GM12892 (cell line): ENCODE data around the gene FCGR3A.
"Not testable (repeated sequence)": the region's sequence is repeated elsewhere in the genome, so short reads cannot be mapped to it uniquely, and the experiment has no call there.

ENCODE experiments used
- DNase-seq: peaks from one replicate; pipeline ENCODE4 v3.0.0; 2011; ENCODE audit not compliant: insufficient read length
- FAIRE-seq: peaks from 2 replicates; lab custom pipeline; 2011; peaks lifted over from hg19 to GRCh38; lab: Jason Lieb, UNC

The FCGR3A gene

DNA sequence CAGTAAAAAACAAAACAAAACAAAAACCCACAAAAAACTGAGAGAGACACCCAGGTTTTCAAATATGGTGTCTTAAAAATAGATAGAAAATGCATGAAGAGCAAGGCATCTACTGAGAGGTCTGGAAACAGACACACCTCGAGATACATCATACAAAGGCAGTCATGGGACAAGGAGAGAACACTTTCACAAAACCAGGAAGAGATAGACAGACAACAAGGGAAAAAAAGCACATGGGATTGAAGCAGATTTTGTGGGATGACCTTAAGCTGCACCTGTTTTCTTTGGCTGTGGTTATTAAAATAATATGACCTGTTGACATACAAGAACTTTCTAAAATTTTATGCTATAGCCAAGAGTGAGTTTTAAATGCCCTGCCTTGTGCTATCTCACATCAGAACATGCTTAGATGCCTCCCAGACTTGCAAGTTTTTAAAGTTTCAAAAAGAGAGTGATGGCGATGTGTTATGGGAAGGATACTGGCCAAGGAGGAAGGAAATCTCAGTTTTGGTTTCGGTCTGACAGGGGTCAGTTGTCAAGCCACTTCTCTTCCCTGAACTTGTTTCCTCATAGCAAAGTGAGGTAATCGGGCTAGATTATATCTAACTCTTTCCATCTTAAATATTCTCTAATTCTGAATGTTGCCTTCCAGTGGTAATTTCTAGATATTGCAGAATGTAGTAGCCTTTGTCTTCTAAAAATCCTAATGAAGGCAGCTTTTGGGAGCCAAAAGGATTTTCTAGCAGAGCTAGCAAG lies 11.5 kb upstream of the FCGR3A start:
- peak; percentile 75 for FAIRE-seq

DNA sequence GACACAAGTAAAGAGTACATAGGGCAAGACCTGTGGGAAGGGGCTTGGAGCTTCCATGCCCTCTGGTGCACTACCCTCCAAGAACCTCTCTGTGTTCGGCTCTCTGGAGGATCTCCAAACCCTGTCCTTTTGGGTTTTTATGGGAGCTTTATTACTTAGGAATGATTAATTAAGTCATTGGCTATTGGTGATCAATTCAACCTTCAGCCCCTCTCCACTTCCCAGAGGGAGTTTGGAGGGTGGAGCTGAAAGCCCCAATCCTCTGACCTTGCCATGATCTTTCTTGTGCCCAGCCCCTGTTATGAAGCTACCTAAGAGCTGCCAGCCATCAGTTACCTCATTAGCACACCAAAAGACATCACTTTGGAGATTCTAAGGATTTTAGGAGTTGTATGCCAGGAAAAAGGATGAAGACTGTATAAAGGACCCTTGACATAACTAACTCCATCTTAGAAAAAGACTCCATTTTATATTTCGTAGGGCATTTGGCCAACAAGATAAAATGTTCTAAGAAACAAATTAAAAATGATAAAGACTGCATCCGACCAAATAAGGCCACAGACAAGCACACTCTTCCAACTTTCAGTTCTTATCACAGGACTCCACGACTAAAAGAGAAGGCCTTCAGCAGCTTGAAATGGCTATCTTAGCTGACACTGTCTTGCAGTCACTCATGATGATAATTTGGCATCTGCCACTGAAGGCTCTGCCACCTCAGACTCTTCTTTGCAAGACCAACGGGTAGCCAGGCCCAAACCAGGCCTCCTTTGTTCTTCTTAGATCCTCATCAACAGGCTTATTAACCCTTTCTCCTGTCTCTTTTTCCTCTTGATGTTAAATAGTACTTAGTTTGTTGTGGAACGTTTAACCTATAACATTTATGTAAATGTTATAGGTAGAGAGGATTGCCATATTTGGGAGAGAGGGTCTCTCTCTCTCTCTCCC lies 8.2 kb upstream of the FCGR3A start:
- FAIRE-seq, DNase-seq: not testable (repeated sequence)

More for the DNA sequence above, 11.5 kb upstream of the FCGR3A start:
- DNase-seq, result not testable (repeated sequence)

DNA sequence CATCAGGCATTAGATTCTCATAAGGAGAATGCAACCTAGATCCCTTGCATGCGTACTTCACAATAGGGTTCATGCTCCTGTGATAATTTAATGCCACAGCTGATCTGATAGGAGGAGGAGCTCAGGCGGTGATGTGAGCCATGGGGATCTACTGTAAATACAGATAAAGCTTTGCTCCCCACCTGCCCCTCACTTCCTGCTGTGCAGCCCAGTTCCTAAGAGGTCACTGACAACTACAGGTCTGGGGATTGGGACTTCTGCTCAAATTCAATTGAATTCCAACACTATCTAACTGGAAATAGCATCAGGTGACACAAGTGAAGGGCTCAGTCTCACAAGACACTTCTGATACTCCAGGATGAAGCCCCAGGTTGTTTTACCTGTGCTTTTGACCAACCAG lies 7.4 kb upstream of the FCGR3A start:
- DNase-seq, FAIRE-seq: not testable (repeated sequence)

DNA sequence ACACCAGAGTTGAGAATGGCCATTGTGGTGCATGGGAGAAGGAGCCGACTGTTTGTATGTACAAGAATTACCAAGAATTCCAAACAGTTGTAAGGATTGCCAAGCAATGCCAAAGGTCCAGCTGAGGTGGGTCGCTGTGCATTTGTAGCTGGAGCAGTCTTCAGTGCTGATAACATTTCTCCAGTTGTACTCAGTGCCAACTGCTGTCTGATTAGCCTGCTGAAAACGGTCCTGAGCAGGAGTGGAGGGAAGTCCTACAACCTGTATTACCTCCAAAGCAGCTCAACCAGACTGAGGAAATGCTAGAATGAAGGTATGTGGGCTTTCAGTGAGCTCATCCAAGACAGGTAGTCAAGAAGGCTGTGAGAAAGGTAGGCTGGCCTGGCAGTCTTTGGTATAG lies 6.5 kb upstream of the FCGR3A start:
- not testable (repeated sequence) for DNase-seq, FAIRE-seq

DNA sequence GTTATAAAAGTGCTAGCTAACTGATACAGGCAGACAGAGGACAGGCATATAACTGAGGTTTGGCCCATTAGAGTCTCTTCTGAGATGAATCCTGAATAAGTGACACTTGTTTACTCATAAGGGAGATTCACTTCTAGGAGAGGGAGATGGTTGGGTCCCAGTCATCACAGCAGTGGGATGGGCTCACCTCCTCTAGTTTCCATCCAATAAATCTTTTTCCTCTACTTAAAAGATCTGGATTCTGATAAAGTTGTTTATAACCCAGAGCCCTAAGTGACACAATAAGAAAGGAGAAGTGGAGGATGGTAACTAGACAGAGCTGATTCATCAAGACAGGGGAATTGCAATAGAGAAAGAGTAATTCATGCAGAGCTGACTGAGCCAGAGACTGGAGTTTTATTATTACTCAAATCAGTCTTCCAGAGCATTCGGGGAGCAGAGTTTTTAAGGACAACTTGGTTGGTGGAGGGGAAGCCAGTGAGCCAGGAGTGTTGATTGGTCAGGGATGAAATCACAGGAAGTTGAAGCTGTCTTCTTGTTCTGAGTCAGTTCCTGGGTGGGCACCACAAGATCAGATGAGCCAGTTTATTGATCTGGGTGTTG lies 5.3 kb upstream of the FCGR3A start:
- peak; percentile 77 for FAIRE-seq

DNA sequence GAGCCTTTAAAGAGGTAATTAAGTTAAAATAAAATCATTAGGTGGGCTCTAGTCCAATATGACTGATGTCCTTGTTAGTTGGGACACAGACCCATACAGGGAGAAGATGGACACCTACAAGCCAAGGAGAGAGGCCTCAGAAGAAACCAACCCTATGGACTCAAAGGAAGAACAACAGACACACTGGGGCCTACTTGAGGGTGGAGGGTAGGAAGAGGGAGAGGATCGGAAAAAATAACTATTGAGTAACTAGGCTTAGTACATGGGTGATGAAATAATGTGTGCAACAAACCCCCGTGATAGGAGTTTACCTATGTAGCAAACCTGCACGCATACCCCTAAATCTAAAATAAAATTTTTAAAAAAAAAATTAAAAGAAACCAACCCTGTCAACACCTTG lies 4.7 kb upstream of the FCGR3A start:
- not testable (repeated sequence) for DNase-seq, FAIRE-seq

More for the DNA sequence above, 5.3 kb upstream of the FCGR3A start:
- DNase-seq, result not testable (repeated sequence)

DNA sequence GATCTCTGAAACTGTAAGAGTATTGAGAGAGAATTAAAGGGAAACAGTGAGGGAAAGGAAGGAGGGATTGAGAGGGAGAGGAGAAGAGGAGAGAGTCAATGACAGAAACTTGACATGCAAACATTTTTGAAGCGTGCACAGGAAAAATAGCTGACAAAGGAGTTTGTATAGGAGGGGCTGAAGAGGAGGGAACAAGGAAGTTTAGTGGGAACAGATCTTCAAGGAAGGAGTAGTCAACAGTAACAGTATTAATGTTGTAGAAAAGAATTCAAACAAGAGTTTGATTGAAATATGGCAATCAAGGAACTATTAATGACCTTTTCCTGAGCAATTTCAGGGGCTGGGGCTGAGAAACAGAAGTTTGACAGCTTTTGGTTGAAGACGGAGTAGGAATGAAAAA lies 4.0 kb upstream of the FCGR3A start:
- peak; percentile 54 for FAIRE-seq

DNA sequence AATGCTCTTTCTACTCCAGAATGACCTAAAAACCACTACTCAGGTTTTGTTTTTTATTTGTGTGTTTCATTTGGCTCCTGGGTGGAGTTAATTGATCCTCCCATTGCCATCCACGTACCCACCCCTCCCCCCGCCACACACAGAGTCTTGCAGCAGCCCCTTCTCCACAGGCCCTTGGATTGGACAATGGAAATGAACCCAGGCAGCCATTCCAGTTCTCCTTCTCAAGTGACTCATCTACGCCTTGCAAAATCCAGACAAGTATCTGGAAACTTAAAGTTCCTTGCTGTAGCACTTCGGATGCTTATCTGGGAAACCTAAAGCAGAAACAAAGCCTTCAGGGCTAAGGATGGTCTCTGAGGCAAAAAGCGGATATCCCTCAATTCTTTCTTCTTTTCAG lies 1.3 kb upstream of the FCGR3A start:
- peak; percentile 38 for FAIRE-seq
- not testable (repeated sequence) for DNase-seq

More for the DNA sequence above, 4.0 kb upstream of the FCGR3A start:
- DNase-seq, result not testable (repeated sequence)

DNA sequence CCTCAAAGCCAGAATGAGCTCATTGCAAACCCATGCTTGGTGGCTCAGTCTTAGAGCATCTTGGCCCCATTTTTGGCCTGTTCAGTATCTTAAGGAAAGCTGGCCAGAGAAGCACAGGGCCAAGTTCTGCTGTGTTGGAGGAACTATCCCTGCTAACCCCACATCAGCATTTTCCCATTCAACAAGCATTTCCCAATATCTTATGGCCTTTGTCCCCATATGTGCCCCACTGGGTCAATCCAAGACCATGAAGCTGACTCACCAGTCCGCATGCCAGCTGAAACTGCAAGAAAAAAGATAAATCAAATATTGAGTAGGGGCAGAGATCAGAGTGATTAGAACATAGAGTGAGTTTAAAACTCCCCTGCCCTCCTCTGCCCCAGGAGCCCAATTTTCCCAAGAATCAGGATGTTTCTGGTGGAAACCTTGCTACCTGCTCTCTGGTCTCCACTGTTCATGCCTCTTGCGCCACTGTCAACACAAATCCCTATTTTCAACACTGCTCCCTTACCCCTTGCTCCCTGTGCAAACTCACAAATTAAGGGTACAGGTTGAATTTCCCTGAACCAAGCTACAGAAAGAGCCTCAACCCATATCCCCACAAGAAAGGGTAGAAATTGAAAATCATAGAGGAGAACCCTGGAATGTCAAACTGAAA lies 740 bp downstream of the FCGR3A start:
- DNase-seq, FAIRE-seq: not testable (repeated sequence)

DNA sequence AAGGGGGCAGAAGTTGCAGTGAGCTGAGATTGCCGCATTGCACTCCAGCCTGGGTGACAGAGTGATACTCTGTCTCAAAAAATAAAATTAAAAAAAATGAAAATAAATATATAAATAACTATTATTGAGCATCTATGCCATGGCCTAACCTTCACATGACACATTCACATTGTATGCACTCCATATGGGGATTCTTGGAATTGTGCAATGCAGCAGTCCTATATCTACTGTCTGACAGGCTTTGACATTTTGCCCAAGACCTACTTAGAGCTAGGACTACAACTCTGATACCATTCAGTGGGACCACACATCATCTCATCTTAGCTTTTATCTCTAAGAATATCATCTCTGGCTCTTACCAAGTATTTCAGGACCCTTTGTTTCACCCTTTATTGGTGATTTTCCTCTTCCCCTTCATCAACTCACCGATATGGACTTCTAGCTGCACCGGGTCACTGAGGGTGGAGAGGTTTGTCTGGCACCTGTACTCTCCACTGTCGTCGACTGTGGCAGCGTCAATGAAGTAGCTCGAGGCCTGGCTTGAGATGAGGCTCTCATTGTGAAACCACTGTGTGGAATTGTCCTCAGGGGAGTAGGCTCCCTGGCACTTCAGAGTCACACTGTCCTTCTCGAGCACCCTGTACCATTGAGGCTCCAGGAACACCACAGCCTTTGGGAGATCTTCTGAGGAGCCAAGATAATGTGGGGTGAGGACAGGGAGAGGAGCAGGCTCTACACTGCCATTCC lies 1.4 kb downstream of the FCGR3A start:
- DNase-seq, result not testable (repeated sequence)
- FAIRE-seq, result peak; percentile 40

DNA sequence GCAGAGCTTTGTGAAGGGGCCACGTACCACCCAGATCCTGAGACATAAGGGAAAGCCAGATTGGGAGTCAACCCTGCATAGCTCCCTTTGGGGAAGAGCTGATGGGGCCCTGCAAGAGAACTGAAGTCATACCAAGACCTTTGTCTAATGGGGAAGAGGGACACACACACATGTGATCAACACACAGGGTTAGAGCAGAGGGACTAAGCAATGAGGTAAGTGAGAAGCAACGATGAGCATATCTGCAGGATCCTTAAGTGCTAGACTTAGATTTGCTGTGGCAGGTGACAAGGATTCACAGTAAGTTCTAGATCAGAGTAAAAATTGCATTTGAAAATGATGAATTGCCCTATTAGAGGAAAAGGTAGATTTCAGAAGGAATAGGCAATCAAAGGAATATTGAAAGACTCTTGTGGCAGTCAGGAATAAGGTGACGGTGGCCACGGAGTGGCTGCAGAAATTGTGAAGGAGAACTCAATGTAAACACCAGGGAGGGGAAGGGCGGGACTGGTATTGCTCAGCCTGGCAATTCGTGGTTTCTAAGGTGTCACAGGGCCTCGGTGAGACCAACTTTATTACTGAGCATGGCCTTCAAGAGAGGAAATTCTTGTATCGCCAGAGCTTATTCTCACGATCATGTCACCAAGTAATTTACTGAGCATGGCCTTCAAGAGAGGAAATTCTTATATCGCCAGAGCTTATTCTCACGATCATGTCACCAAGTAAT lies 4.5 kb downstream of the FCGR3A start:
- not testable (repeated sequence) for DNase-seq, FAIRE-seq

DNA sequence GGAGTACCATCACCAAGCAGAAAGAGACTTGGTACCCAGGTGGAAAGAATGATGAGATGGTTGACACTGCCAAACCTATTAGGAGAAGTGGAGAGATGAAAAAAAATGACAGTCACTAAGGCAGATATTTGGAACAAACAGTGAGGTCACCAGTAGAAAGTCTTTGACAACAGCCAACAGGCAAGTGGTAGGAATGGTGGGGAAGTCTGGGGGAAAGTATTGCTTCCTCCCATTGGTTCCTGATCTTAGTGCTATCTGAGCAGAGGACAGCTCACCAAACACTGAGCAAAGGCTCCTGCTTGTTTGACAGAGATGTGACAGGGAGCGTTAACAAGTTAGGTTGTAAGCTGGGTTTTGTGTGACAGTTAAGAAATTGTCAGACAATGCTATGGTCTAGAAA lies 6.5 kb downstream of the FCGR3A start:
- peak; percentile 82 for FAIRE-seq
- not testable (repeated sequence) for DNase-seq

DNA sequence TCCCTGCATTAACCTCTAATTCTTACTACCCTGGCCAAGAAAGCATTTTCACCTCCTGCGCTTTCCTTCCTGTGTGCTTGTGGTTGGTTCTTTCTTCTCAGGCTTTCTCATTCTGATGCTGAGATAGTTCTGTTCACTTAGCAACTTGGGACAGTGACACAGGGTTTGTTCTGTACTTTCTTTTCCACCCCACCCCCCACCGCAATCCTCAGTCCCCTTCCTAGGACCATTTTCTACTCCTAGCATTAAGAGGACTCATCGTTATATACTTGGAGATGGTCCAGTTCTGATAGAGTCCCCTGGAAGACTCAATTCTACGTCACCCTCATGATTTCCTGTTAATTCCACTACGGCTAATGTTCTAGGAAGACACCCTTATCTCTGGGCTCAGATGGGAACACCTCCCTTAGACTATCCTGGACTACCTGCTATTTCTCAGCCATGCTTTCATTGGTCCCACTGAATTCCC lies 7.5 kb downstream of the FCGR3A start:
- FAIRE-seq (peak; percentile 91), DNase-seq (peak; percentile 23)

DNA sequence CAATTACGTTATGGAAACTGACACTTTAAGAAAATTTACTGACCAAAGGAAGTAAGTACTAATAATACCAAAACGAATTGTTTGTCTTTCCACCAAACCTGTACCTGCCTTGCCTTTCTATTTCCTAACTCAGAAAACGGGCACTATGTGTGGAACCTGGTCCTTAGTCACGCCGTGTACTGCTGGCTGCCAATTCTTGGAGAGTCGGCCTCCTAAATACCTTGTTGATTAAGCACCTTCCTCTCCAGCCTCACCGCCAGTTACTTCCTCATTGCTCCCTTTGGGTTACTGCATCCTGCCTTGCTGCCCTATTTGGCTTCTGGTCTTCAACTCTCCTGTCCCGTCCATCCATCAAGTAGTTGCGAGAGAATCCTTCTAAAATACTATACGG lies 9.1 kb downstream of the FCGR3A start:
- FAIRE-seq, result peak; percentile 93
- DNase-seq, result not testable (repeated sequence)

DNA sequence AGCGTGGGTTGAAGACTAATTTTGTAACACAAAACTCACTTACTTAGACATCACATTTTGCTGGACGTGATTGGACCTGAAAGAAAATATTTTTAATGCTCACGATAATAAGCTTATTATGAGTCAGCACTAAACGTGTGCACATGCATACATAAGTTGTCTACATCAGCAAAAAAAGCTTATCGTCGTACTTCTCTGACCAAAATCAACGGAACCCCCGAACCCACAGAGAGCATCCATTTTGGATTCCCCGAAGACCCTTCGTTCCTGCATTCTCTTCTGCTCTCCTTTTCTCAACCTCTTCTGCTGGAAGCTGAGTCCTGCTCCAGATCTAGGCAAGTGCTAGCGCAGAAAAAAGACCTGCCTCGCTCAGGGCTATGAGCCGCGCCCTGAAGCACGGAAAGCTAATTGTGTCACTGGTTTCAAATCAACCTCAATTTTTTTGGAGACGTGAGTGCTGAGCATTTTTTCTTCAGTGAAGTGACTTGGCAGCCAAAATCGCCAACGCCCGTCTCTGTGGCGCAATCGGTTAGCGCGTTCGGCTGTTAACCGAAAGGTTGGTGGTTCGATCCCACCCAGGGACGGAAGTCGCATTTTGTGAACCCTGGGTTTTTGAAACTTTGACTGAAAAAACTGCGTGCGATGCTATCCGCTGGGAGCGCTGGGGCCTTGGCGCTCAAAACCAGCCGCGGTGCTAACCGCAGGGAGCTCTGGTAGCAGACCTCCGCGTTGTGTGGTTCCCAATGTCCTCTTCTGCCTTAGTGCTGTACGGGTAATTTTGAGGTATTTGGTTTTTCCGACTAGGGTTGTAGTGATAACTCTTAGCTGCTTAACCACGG lies 9.7 kb downstream of the FCGR3A start:
- FAIRE-seq, result not testable (repeated sequence)
- peak; percentile 45 for DNase-seq

DNA sequence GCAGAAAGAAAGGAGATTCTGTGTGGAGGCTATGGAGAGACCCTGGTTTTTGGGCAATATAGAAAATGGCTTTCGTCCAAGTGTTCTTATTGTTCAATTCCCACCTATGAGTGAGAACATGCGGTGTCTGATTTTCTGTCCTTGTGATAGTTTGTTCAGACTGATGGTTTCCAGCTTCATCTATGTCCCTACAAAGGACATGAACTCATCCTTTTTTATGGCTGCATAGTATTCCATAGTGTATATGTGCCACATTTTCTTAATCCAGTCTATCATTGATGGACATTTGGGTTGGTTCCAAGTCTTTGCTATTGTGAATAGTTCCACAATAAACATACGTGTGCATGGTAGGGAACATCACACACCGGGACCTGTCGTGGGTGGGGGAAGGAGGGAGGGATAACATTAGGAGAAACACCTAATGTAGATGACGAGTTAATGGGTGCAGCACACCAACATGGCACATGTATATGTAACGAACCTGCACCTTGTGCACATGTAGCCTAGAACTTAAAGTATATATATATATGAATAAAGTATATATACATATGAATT lies 10.6 kb downstream of the FCGR3A start:
- DNase-seq, FAIRE-seq: not testable (repeated sequence)

DNA sequence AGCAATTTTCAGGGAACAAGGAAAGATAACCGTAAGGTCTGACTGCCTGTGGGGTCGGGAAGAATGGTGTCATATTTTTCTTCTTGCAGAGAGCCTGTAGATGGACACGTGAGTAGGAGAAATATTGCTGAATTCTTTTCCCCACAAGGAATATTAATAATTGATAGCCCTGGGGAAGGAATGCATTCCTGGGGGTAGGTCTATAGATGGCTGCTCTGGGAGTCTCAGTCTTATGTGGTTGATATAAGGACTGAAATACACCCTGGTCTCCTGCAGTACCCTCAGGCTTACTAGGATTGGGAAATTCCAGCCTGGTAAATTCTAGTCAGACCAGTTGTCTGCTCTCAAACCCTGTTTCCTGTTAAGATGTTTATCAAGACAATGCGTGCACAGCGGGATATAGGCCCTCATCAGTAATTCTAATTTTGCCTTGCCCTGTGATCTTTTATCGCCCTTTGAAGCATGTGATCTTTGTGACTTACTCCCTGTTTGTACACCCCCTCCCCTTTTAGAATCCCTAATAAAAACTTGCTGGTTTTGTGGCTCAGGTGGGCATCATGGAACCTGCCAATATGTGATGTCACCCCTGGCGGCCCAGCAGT lies 12.4 kb downstream of the FCGR3A start:
- not testable (repeated sequence) for FAIRE-seq, DNase-seq
